ENCODE results near the gene ADI1.

DNA sequence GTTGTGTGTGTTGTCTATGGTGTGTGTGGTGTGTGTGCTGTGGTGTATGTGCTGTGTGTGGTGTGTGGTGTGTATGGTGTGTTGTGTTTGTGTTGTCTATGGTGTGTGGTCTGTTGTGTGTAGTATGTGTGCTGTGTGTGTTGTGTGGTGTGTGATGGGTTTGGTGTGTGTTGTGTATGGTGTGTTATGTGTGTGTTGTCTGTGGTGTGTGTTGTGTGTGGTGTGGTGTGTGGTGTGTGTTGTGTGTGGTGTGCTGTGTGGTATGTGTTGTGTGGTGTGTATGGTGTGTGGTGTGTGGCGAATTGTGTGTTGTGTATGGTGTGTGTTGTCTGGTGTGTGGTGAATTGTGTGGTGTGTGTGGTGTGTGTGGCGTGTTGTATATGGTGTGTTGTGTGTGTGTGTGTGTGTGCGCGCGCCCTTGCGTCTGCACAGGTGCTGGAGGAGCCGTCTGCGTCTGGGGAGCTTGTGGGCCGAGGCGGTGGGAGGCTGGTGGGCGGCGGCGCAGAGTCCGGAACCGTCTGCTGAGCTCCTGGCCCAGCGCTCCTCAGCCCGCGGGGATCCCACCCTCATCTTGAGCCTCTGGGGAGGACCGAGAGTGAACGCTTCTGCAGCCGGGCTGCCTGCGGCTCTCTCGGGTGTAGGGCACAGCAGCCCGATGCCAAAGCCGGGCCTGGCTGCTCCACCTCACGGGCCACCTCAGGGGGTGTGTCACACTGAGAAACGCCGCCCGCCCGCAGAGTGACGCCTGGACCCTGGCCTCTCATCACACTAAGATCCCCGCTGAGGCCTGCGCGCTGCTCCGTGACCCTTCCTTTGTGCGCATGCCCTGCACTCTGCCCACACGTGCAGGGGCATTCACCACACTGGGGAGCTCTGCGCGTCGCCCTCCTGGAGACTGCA, 8.8 kb upstream of the ADI1 start:
- TF ChIP-seq, protein P1, sequence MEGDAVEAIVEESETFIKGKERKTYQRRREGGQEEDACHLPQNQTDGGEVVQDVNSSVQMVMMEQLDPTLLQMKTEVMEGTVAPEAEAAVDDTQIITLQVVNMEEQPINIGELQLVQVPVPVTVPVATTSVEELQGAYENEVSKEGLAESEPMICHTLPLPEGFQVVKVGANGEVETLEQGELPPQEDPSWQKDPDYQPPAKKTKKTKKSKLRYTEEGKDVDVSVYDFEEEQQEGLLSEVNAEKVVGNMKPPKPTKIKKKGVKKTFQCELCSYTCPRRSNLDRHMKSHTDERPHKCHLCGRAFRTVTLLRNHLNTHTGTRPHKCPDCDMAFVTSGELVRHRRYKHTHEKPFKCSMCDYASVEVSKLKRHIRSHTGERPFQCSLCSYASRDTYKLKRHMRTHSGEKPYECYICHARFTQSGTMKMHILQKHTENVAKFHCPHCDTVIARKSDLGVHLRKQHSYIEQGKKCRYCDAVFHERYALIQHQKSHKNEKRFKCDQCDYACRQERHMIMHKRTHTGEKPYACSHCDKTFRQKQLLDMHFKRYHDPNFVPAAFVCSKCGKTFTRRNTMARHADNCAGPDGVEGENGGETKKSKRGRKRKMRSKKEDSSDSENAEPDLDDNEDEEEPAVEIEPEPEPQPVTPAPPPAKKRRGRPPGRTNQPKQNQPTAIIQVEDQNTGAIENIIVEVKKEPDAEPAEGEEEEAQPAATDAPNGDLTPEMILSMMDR (conservative IDR thresholded peaks at IDR 0.05; ENCODE audit: low read depth, low read length) = no peak
- no peak for TF ChIP-seq POLR2A (IDR thresholded peaks at IDR 0.05; ENCODE audit: low read depth, low read length)
- no peak for TF ChIP-seq SMC3 (IDR thresholded peaks at IDR 0.05; ENCODE audit: low read depth, low read length)
- no peak for TF ChIP-seq RFX5 (IDR thresholded peaks at IDR 0.05; ENCODE audit: low read depth, low read length)
- TF ChIP-seq, protein P2, sequence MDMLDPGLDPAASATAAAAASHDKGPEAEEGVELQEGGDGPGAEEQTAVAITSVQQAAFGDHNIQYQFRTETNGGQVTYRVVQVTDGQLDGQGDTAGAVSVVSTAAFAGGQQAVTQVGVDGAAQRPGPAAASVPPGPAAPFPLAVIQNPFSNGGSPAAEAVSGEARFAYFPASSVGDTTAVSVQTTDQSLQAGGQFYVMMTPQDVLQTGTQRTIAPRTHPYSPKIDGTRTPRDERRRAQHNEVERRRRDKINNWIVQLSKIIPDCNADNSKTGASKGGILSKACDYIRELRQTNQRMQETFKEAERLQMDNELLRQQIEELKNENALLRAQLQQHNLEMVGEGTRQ (IDR thresholded peaks at IDR 0.05; ENCODE audit: low read depth, low read length) = no peak
- no peak for TF ChIP-seq MXI1 (IDR thresholded peaks at IDR 0.05; ENCODE audit: borderline replicate concordance, low read depth, low read length)
- TF ChIP-seq RCOR1 (IDR thresholded peaks at IDR 0.05; ENCODE audit: insufficient replicate concordance, low read length) = no peak
- no peak for TF ChIP-seq MAFK (IDR thresholded peaks at IDR 0.05; ENCODE audit: low read depth, low read length)
- no peak for TF ChIP-seq MAZ (IDR thresholded peaks at IDR 0.05; ENCODE audit: borderline replicate concordance, low read depth, low read length)
- no peak for TF ChIP-seq RAD21 (IDR thresholded peaks at IDR 0.05; ENCODE audit: low read length)
- TF ChIP-seq CEBPB (IDR thresholded peaks at IDR 0.05; ENCODE audit: low read depth, low read length) = no peak
- no peak for TF ChIP-seq FOS (IDR thresholded peaks at IDR 0.05; ENCODE audit: low read depth, low read length)

Data from IMR-90 (cell line).